Stimulated activated CD8-positive, alpha-beta memory T cell treated with anti-CD3 and anti-CD28 coated beads, Interleukin-12 subunit alpha, Interleukin-12 subunit beta, amount 100 ng/mL, for 4 hours (primary cell): ENCODE measurements around the gene MAPT.

Source experiments
- DNase-seq: peaks from one replicate; pipeline ENCODE4 v3.0.0-alpha.2; 2020; ENCODE audit warnings: low read depth

MAPT gene

DNA sequence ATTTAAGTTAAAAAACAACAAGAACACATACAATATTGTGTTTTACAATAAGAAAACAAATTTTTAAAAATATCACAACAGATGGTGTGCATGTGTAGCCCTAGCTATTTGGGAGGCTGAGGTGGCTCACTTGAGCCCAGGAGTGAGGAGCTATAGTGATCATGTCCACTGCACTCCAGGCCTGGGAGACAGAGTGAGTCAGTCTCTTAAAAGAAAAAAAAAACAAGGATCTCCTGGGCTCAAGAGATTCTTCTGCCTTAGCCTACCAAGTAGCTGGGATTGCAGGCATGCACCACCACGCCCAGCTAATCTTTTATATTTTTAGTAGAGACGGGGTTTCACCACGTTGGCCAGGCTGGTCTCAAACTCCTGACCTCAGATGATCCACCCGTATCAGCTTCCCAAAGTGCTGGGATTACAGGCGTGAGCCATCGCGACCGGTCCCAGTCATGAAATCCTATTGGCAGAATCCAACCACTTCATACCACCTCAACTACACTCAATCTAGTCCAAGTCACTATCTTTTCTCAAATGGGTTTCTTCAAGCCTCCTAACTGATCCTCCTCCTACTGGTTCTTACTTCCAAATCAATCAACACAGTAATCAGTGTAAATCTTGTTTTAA, 159.7 kb downstream of the MAPT start:
- no peak for DNase-seq

DNA sequence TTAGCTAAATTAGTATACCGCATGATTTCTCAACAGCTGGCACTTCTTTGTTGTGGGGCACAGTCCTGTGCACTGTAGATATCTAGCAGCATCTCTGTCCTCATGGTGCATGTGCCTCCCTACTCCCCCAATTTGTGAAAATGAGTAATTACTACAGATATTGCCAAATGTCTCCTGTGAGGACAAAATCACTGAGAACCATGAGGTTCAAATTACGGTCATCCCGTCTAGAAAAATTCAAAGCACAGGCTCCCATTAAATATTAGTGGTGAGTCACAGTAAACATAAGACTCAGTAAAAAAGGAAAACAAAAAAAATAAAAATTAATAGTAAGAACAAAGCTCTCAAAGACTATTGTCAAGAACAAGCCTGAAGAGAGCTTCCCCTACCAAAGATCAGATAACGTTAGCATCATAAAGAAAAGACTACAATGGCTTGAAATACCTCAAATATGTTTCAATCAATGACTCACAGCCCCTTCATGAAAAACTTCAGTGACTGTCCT, 162.5 kb downstream of the MAPT start:
- DNase-seq: no peak

DNA sequence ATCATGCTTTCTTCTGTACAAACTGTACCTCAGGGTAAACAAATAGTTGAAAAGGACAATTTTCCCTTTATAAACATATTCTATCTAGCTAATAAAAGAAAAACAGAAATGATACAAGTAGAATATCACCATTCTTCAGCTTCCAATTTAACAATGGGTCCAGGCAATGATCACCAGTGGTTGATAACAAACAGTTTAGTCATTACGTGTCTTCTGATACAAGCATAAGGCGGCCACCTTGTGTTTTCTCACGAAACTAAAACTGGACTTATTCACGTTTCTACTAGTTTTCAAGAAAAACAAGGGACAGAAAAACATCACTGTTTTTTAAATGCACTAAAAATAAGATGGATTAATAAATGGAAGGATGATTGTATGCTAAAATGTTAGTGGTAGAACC, 163.0 kb downstream of the MAPT start:
- no peak for DNase-seq

DNA sequence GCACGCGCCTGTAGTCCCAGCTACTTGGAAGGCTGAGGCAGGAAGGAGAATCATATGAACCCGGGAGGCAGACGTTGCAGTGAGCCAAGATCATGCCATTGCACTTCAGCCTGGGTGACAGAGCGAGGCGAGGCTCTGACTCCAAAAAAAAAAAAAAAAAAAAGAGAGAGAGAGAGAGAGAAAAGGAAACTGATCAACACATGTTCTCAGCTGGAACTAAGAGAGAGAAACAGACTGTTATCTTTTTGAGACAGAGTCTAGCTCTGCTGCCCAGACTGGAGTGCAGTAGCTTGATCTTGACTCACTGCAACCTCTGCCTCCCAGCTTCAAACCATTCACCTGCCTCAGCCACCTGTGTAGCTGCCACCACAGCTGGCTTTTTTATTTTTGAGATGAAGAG, 165.1 kb downstream of the MAPT start:
- DNase-seq: no peak

DNA sequence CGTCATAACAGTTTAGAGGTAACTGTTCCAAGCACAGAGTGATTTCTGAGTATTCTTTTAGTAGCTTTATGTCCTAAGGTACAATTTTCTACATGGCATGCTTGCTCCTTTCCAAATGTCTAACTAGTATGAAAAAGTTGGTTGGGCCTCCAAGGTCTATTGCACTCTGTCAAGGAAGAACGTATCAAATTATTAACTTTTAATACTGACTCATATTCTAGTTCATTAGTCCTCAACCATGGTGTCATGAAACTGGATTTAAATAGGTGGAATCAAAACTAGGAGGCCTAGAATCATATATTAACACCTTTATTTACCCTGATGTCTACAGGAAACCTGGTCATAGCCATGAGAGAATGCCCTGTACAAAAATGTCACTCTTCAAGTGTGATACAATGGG, 166.1 kb downstream of the MAPT start:
- no peak for DNase-seq

DNA sequence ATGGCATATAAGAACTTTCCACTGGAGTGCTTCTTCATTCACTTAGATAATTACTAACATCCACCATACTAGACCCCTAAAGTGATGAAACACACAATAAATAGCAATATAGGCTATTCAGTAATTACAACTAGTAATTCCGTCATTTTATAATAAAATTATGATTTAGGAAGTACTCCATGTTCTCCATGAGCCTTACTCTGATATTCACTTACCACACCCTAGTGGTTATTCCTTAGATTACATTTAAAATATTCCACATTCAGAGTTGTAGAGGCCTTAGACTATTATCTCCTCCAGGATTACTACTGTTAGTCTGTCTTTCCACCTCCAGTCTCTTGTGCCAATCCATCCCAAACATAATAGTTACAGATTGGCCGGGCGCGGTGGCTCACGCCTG, 167.1 kb downstream of the MAPT start:
- no peak for DNase-seq

DNA sequence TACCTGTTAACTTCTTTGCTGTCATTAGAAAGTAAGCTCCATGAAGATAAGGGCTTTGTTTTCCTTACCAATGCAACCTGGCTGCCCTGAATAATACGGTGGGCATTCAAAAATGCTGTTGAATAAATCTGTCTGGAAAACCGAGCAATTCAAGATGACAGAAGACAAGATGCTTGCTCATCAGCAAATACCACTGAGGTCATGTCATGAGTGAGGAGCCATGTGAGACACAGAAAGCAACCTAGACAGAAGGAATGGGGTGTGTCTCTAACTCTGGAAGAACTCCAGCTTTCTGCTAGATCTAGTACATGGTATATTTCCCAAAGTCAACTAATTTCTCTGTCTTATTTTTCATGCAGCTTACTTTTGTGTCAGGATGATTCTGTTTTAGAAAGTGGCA, 168.9 kb downstream of the MAPT start:
- DNase-seq: no peak

DNA sequence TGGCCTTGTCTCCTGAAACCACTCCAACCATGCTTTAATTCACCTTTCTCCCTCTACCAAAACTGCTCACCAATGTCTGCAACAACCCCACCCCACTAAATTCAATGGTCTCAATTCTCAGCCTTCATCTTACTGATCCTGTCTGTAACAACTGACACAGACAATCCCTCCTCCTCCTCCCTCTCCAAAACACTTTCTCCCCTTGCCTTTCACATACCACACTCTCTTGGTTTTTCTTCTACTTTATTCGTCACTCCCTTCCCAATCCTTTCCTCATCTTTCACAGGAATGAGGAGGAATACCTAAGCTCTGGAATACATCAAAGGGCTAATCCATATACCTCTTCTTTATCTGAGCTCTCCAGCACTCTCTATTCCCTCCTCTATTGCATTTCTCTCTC, 170.1 kb downstream of the MAPT start:
- no peak for DNase-seq

DNA sequence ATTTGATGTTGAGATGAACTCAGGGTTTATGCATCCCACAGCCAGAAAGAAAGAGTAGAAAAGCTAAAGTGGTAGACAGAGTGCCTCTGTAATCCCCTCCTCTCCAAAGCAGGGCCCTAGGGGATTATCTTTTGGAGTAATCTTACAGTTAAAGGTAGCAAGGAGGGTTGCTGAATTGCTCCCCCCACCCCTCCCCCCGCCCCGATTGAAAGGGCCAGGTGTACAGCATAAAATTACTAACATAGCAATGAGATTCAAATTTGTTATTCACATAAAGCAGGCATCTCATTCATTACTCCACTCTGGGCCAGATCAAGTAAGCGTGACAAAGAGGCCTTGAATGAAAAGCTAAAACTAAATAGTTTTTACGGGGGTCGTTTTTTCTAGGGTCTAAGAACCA, 177.4 kb downstream of the MAPT start:
- DNase-seq: no peak

DNA sequence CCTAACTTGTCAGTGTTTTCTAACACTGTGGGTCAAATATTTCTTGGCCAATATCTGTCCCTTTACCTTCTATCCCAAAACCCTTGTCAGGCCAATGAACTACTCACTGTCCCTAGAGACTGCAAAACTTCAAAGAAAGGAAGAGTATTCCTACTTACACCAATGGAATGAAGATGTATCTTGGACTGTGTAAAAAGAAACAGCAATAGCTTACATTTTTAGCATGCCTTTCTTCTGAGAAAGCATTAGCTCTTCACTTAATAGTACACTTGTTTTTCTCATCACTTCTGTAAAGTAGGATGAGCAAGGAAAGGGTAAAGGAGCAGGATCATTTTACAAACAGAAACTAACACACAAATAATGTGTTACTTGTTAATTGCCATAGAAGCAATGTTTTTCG, 178.6 kb downstream of the MAPT start:
- no peak for DNase-seq

DNA sequence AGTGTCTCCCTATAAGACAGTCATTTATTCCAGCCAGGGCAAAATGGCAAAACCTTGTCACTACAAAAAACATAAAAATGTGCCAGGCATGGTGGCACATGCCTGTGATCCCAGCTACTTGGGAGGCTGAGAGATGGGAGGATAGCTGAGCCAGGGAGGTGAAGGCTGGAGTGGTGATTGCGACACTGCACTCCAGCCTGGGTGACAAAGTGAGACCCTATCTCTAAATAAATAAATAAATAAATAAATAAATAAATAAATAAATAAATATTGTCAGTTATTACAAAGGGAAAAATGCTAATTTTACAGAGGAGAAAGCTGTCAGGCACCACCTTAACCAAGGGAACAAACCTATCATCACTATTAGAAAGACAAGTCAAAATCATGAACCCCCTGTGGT, 180.2 kb downstream of the MAPT start:
- DNase-seq: no peak
